Mesendoderm (in vitro differentiated cells): ENCODE results near the gene RXRA.

ENCODE experiments used
- DNase-seq: peaks from one replicate; pipeline ENCODE4 v3.0.0; 2013
- H2AK5ac ChIP-seq: 2 replicates; pipeline ENCODE4 v1.6.1; 2013; ENCODE audit warnings: low read length, inconsistent platforms
- H2BK120ac ChIP-seq: 2 replicates; pipeline ENCODE4 v1.6.1; 2013; ENCODE audit warnings: low read depth, mild to moderate bottlenecking, low read length, moderate library complexity, mixed read lengths
- H2BK15ac ChIP-seq: replicated peaks from 2 replicates; pipeline ENCODE4 v1.6.1; 2013; ENCODE audit warnings: low read depth, mild to moderate bottlenecking, moderate library complexity
- H2BK5ac ChIP-seq: 2 replicates; pipeline ENCODE4 v1.6.1; 2013; ENCODE audit warnings: low read length, inconsistent platforms
- H3K18ac ChIP-seq: 2 replicates; pipeline ENCODE4 v1.6.1; 2013; ENCODE audit warnings: mild to moderate bottlenecking, low read length, mixed read lengths
- H3K23ac ChIP-seq: one replicate; pipeline ENCODE4 v1.6.1; 2013; ENCODE audit warnings: low read length
- H3K27ac ChIP-seq: 2 replicates; pipeline ENCODE4 v1.5.1; 2013; ENCODE audit warnings: low read depth, mild to moderate bottlenecking, inconsistent platforms, low read length, moderate library complexity
- H3K27me3 ChIP-seq: 2 replicates; pipeline ENCODE4 v1.6.1; 2013; ENCODE audit warnings: low read length, control low read depth, mild to moderate bottlenecking, inconsistent platforms; ENCODE audit not compliant: insufficient read depth, poor library complexity
- H3K36me3 ChIP-seq: 2 replicates; pipeline ENCODE4 v1.6.1; 2013; ENCODE audit warnings: low read length, inconsistent platforms; ENCODE audit not compliant: control insufficient read depth, insufficient read depth
- H3K4ac ChIP-seq: one replicate; pipeline ENCODE4 v1.6.1; 2013; ENCODE audit warnings: low read depth, mild to moderate bottlenecking, low read length, moderate library complexity
- H3K4me1 ChIP-seq: 2 replicates; pipeline ENCODE4 v1.6.1; 2013; ENCODE audit warnings: low read depth, low read length, inconsistent platforms; ENCODE audit not compliant: control insufficient read depth
- H3K4me2 ChIP-seq: 2 replicates; pipeline ENCODE4 v1.6.1; 2013; ENCODE audit warnings: low read length
- H3K4me3 ChIP-seq: 2 replicates; pipeline ENCODE4 v1.5.1; 2013; ENCODE audit warnings: mild to moderate bottlenecking, low read length
- H3K56ac ChIP-seq: one replicate; pipeline ENCODE4 v1.6.1; 2013; ENCODE audit warnings: low read length
- H3K79me1 ChIP-seq: 2 replicates; pipeline ENCODE4 v1.6.1; 2013; ENCODE audit warnings: low read length, inconsistent platforms
- H3K79me2 ChIP-seq: 2 replicates; pipeline ENCODE4 v1.6.1; 2013; ENCODE audit warnings: mild to moderate bottlenecking, low read length; ENCODE audit not compliant: control insufficient read depth, insufficient read depth
- H3K9ac ChIP-seq: 2 replicates; pipeline ENCODE4 v1.6.1; 2013; ENCODE audit warnings: low read length, inconsistent platforms
- H4K5ac ChIP-seq: one replicate; pipeline ENCODE4 v1.6.1; 2013; ENCODE audit warnings: low read length
- H4K8ac ChIP-seq: one replicate; pipeline ENCODE4 v1.6.1; 2013; ENCODE audit warnings: low read depth, mild to moderate bottlenecking, control low read depth, low read length, moderate library complexity
- WGBS: extraction: QIAGEN DNeasy Blood & Tissue Kit; methylation state at CpG from one replicate; pipeline ENCODE4 v1.1.7; 2013; ENCODE audit warnings: low lambda C conversion rate, missing lambda C conversion rate; ENCODE audit not compliant: insufficient coverage; ENCODE audit errors: extremely low coverage; 5-methylcytosine and 5-hydroxymethylcytosine counted together

Gene RXRA

DNA sequence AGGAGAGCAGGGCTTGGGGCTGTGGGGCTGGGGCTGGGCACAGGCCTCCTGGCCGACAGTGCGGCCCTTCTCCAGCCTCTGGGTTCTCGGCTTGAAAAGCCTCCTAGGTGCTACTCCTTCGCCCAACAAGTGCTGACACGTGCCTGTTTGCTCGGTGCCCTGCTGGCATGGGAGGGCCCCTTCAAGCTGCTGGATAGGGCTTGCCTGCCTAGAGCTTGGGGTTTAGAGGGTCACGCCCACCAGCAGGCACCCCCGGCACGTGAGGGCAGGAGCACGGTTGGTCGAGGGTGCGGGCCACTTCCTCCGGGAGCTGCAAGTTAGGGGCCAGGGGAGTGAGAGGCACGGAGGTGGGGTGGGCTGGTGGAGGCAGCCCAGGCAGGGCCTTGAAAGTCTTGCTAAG, 106.2 kb downstream of the RXRA start:
- H3K79me1 ChIP-seq = no peaks in the 10 kb centered on the region
- no peak overlapping the region for H3K56ac ChIP-seq
- H3K27me3 ChIP-seq = no peaks in the 10 kb centered on the region
- no peak overlapping the region for H2BK120ac ChIP-seq
- no peak overlapping the region for H4K8ac ChIP-seq
- no peak overlapping the region for H3K4ac ChIP-seq
- H3K9ac ChIP-seq = no peak overlapping the region
- no peak overlapping the region for H3K23ac ChIP-seq
- no peak overlapping the region for H2BK15ac ChIP-seq
- H3K27ac ChIP-seq = no peak overlapping the region
- H3K4me1 ChIP-seq = no peaks in the 10 kb centered on the region
- H3K36me3 ChIP-seq = no peaks in the 10 kb centered on the region
- no peak overlapping the region for H2BK5ac ChIP-seq
- H3K4me3 ChIP-seq = no peak overlapping the region
- H4K5ac ChIP-seq = no peak overlapping the region
- no peak for DNase-seq
- no peak overlapping the region for H3K18ac ChIP-seq
- WGBS = no CpG with 5 or more reads among the region's 14 CpGs
- no peak overlapping the region for H2AK5ac ChIP-seq
- no peaks in the 10 kb centered on the region for H3K79me2 ChIP-seq
- no peak overlapping the region for H3K4me2 ChIP-seq

DNA sequence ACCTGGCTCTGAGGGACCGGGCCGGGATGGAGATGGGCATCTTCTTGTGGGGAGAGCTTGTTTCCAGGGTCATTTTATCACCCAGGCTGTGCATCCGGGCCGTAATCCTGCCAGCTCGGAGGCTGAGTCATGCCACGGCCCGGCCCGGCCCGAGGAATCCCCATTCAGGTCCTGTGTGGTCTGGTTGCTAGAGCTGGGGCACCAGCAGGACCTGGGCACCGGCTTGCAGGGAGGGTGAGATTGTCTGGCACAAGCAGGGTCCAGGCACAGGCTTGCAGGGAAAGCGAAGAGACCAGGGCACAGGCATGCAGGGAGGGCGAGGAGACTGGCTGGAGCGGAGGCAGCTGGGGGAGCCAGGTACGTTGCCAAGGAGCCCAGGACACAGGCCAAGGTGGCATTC, 106.8 kb downstream of the RXRA start:
- H3K23ac ChIP-seq = no peak overlapping the region
- no peak overlapping the region for H3K4ac ChIP-seq
- H3K4me1 ChIP-seq = no peaks in the 10 kb centered on the region
- no peak overlapping the region for H3K56ac ChIP-seq
- no peaks in the 10 kb centered on the region for H3K27me3 ChIP-seq
- no peak overlapping the region for H2BK120ac ChIP-seq
- H3K36me3 ChIP-seq = no peaks in the 10 kb centered on the region
- H2AK5ac ChIP-seq = no peak overlapping the region
- H3K18ac ChIP-seq = no peak overlapping the region
- H3K9ac ChIP-seq = no peak overlapping the region
- no CpG with 5 or more reads among the region's 14 CpGs for WGBS
- H4K8ac ChIP-seq = no peak overlapping the region
- H4K5ac ChIP-seq = no peak overlapping the region
- DNase-seq = no peak
- no peak overlapping the region for H2BK15ac ChIP-seq
- H3K4me2 ChIP-seq = no peak overlapping the region
- no peak overlapping the region for H3K27ac ChIP-seq
- H3K4me3 ChIP-seq = no peak overlapping the region
- no peaks in the 10 kb centered on the region for H3K79me1 ChIP-seq
- no peaks in the 10 kb centered on the region for H3K79me2 ChIP-seq
- H2BK5ac ChIP-seq = no peak overlapping the region

GRCh38 chr9:134433909-134434882, 107.9 kb downstream of the RXRA start:
- no peak for DNase-seq
- H3K79me2 ChIP-seq = no peaks in the 10 kb centered on the region
- H2AK5ac ChIP-seq = no peak overlapping the region
- H3K56ac ChIP-seq = no peak overlapping the region
- WGBS = no CpG with 5 or more reads among the region's 30 CpGs
- no peak overlapping the region for H4K5ac ChIP-seq
- H3K4me2 ChIP-seq = no peak overlapping the region
- H3K79me1 ChIP-seq = no peaks in the 10 kb centered on the region
- H3K9ac ChIP-seq = no peak overlapping the region
- H3K4me3 ChIP-seq = no peak overlapping the region
- no peaks in the 10 kb centered on the region for H3K36me3 ChIP-seq
- H3K4me1 ChIP-seq = no peaks in the 10 kb centered on the region
- no peak overlapping the region for H2BK120ac ChIP-seq
- H3K18ac ChIP-seq = no peak overlapping the region
- H3K4ac ChIP-seq = no peak overlapping the region
- no peak overlapping the region for H2BK5ac ChIP-seq
- no peaks in the 10 kb centered on the region for H3K27me3 ChIP-seq
- no peak overlapping the region for H3K23ac ChIP-seq
- H4K8ac ChIP-seq = no peak overlapping the region
- no peak overlapping the region for H3K27ac ChIP-seq
- no peak overlapping the region for H2BK15ac ChIP-seq

DNA sequence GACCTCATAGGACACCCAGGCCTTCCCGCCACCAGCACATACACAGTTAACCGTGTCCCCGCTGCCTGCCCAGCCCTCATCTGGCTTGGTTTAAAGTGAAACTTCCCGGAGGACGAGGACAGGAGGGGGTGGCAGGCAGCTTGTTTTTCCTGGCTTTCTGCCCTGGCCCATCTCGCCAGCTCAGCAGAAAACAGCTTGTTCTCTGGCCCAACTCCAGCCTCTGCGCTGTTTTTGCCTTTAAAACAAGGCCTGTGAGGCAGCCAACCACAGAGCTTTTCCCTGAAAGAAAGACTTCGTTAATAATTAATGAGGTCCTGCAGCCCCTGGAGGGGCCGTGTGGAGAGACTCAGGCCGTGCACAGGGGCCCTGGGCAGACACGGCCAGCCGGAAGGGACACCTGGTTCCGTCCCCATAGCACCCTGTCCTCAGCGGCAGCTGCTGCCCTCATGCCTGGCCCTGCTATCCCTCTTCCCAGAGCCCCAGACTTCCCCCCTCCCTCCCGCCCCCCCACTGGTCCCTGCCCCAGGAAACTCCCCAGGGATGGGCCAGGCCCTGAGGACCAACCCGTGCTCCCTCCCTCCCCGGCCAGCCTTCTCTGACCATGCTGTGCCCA, 108.7 kb downstream of the RXRA start:
- H3K4me1 ChIP-seq = no peaks in the 10 kb centered on the region
- no peak overlapping the region for H4K5ac ChIP-seq
- H3K4me2 ChIP-seq = no peak overlapping the region
- H3K27ac ChIP-seq = no peak overlapping the region
- no peaks in the 10 kb centered on the region for H3K36me3 ChIP-seq
- no peak overlapping the region for H2BK15ac ChIP-seq
- no peaks in the 10 kb centered on the region for H3K27me3 ChIP-seq
- H4K8ac ChIP-seq = no peak overlapping the region
- H2BK120ac ChIP-seq = no peak overlapping the region
- H3K4me3 ChIP-seq = no peak overlapping the region
- no peak overlapping the region for H3K18ac ChIP-seq
- no peak overlapping the region for H2AK5ac ChIP-seq
- H3K4ac ChIP-seq = no peak overlapping the region
- no peak overlapping the region for H2BK5ac ChIP-seq
- no peak for DNase-seq
- H3K56ac ChIP-seq = no peak overlapping the region
- no peaks in the 10 kb centered on the region for H3K79me1 ChIP-seq
- no peaks in the 10 kb centered on the region for H3K79me2 ChIP-seq
- no peak overlapping the region for H3K9ac ChIP-seq
- no peak overlapping the region for H3K23ac ChIP-seq
- no CpG with 5 or more reads among the region's 17 CpGs for WGBS

GRCh38 chr9:134435550-134436378, 109.5 kb downstream of the RXRA start:
- Histone ChIP-seq H3K4ac (no peak overlapping the region), H3K4me3 (no peak overlapping the region), H3K79me2 (no peaks in the 10 kb centered on the region), H3K79me1 (no peaks in the 10 kb centered on the region), H3K27me3 (no peaks in the 10 kb centered on the region), H3K27ac (no peak overlapping the region), H2AK5ac (no peak overlapping the region), H4K8ac (no peak overlapping the region), H2BK120ac (no peak overlapping the region), H3K9ac (no peak overlapping the region), H4K5ac (no peak overlapping the region), H3K4me1 (no peaks in the 10 kb centered on the region), H3K18ac (no peak overlapping the region), H3K23ac (no peak overlapping the region), H3K4me2 (no peak overlapping the region), H2BK15ac (no peak overlapping the region), H3K56ac (no peak overlapping the region), H2BK5ac (no peak overlapping the region), H3K36me3 (no peaks in the 10 kb centered on the region)
- no CpG with 5 or more reads among the region's 17 CpGs for WGBS
- DNase-seq = no peak
